GM23338 (cell line): ENCODE measurements around the gene LARGE1. TPM values are rescaled to one million over a fixed set of nuclear protein-coding genes. Genes with fewer than 3 reads are reported as not detected.

Source experiments
- ATAC-seq: fragments of 200-7000 bp; cut with Tn5 transposase; 3 replicates; pipeline ENCODE4 v1.9.1; 2020
- DNase-seq: peaks from one replicate; pipeline ENCODE4 v3.0.0-alpha.2; 2015; ENCODE audit warnings: low spot score
- H2AFZ ChIP-seq: fragments of 200-600 bp; sonication (generic); 2 replicates; pipeline ENCODE4 v1.8.0; 2016; ENCODE audit warnings: antibody characterized with exemption, mild to moderate bottlenecking, moderate library complexity
- H3F3A ChIP-seq: fragments of 200-600 bp; sonication (generic); replicated peaks from 2 replicates; pipeline ENCODE4 v1.8.0; 2017; ENCODE audit warnings: antibody characterized with exemption, mixed run types, low read depth
- H3K27ac ChIP-seq: fragments of 200-600 bp; sonication (generic); 2 replicates; pipeline ENCODE4 v1.6.1; 2016; ENCODE audit warnings: low read depth
- H3K27me3 ChIP-seq: fragments of 200-600 bp; sonication (generic); 2 replicates; pipeline ENCODE4 v1.8.0; 2016; ENCODE audit warnings: mild to moderate bottlenecking, mixed run types, moderate library complexity; ENCODE audit not compliant: insufficient read depth
- H3K36me3 ChIP-seq: fragments of 200-600 bp; sonication (generic); 2 replicates; pipeline ENCODE4 v1.8.0; 2016; ENCODE audit warnings: mild to moderate bottlenecking; ENCODE audit not compliant: insufficient read depth
- H3K4me1 ChIP-seq: fragments of 200-600 bp; sonication (generic); 2 replicates; pipeline ENCODE4 v1.8.0; 2016; ENCODE audit warnings: mild to moderate bottlenecking, moderate library complexity; ENCODE audit not compliant: insufficient read depth
- H3K4me2 ChIP-seq: fragments of 200-600 bp; sonication (generic); 2 replicates; pipeline ENCODE4 v1.7.1; 2017; ENCODE audit warnings: mixed run types
- H3K4me3 ChIP-seq: fragments of 200-600 bp; sonication (generic); 2 replicates; pipeline ENCODE4 v1.6.1; 2016; ENCODE audit warnings: mixed run types
- H3K79me2 ChIP-seq: fragments of 200-600 bp; sonication (generic); replicated peaks from 2 replicates; pipeline ENCODE4 v1.8.0; 2017; ENCODE audit warnings: mild to moderate bottlenecking; ENCODE audit not compliant: insufficient read depth
- H3K9me2 ChIP-seq: fragments of 200-600 bp; sonication (generic); 2 replicates; pipeline ENCODE4 v1.8.0; 2017; ENCODE audit not compliant: insufficient read depth
- H4K20me1 ChIP-seq: fragments of 200-600 bp; sonication (generic); replicated peaks from 2 replicates; pipeline ENCODE4 v1.8.0; 2017; ENCODE audit warnings: mild to moderate bottlenecking; ENCODE audit not compliant: insufficient read depth
- H3K27ac Mint-ChIP-seq: 2 replicates; pipeline ENCODE4 v1.8.0; 2020; ENCODE audit warnings: inconsistent platforms, mild to moderate bottlenecking, moderate library complexity, mixed read lengths
- H3K27me3 Mint-ChIP-seq: 3 replicates; pipeline ENCODE4 v1.8.0; 2022; ENCODE audit warnings: low read depth, mild to moderate bottlenecking, moderate library complexity, mixed read lengths, inconsistent platforms; ENCODE audit not compliant: insufficient read depth, poor library complexity
- H3K36me3 Mint-ChIP-seq: 3 replicates; pipeline ENCODE4 v1.8.0; 2021; ENCODE audit warnings: low read depth, mild to moderate bottlenecking, inconsistent platforms, moderate library complexity, mixed read lengths
- H3K4me1 Mint-ChIP-seq: 3 replicates; pipeline ENCODE4 v1.8.0; 2020; ENCODE audit warnings: mild to moderate bottlenecking, inconsistent platforms, mixed read lengths
- H3K4me3 Mint-ChIP-seq: 3 replicates; pipeline ENCODE4 v1.8.0; 2021; ENCODE audit warnings: moderate library complexity, mild to moderate bottlenecking, inconsistent platforms, mixed read lengths
- H3K9me3 Mint-ChIP-seq: 3 replicates; pipeline ENCODE4 v1.8.0; 2020; ENCODE audit warnings: moderate library complexity, mild to moderate bottlenecking, inconsistent platforms, mixed read lengths
- EZH2phosphoT487 ChIP-seq: fragments of 200-600 bp; sonication (generic); IDR thresholded peaks from one replicate; pipeline ENCODE4 v1.8.1; 2018; ENCODE audit warnings: antibody characterized with exemption; ENCODE audit not compliant: unreplicated experiment
- JUNB ChIP-seq: IDR thresholded peaks from one replicate; pipeline ENCODE4 v1.6.1; 2016; ENCODE audit warnings: antibody characterized with exemption; ENCODE audit not compliant: unreplicated experiment
- NANOG ChIP-seq: IDR thresholded peaks from 2 replicates; pipeline ENCODE4 v1.6.1; 2016; ENCODE audit warnings: antibody characterized with exemption, borderline replicate concordance
- POLR2AphosphoS5 ChIP-seq: IDR thresholded peaks from 2 replicates; pipeline ENCODE4 v1.6.1; 2016; ENCODE audit warnings: antibody characterized with exemption, low read depth
- STAT1 ChIP-seq: IDR thresholded peaks from one replicate; pipeline ENCODE4 v1.6.1; 2016; ENCODE audit warnings: antibody characterized with exemption; ENCODE audit not compliant: unreplicated experiment
- ZNF331 ChIP-seq: fragments of 250-450 bp; sonication (Bioruptor Pico); IDR thresholded peaks from 2 replicates; pipeline ENCODE4 v1.5.0; 2020; ENCODE audit warnings: low read depth, mild to moderate bottlenecking, moderate library complexity
- ZNF462 ChIP-seq: fragments of 250-450 bp; sonication (Bioruptor Pico); IDR thresholded peaks from 2 replicates; pipeline ENCODE4 v1.5.0; 2020; ENCODE audit warnings: mild to moderate bottlenecking, moderate library complexity
- polyA plus RNA-seq: library from polyadenylated mRNA; unstranded; fragments of >200 nt; fragmentation: Nextera tagmentation; extraction: Ambion mirVana; gene quantifications from 2 replicates; pipeline ENCODE4 v1.2.1, GENCODE V29; 2016
- total RNA-seq: library from RNA; depleted of rRNA; stranded (reverse); fragments of >200 nt; shearing (Covaris generic); gene quantifications from 2 replicates; pipeline ENCODE4 v1.2.3, GENCODE V29; 2014

LARGE1 gene
- total and polyA plus RNA-seq, 2 experiments from 2014 or later: 12.8 to 75.6 TPM

GRCh38 chr22:33882991-33883390 is 37.3 kb downstream of the LARGE1 start:
- TF ChIP-seq NANOG (no peak), ZNF331 (CRISPR knock-in tag) (no peak), ZNF462 (CRISPR knock-in tag) (no peak), STAT1 (no peak), JUNB (no peak), POLR2AphosphoS5 (no peak), EZH2phosphoT487 (no peak)
- Mint-ChIP-seq H3K4me1 (peaks cover 79% of the 10 kb centered on the region), H3K4me3 (peak overlapping the region; percentile 1; the same call in 1 of the 3 replicates), H3K27me3 (peaks cover 11% of the 10 kb centered on the region), H3K9me3 (no peaks in the 10 kb centered on the region), H3K27ac (peak overlapping the region; percentile 80), H3K36me3 (no peaks in the 10 kb centered on the region)
- Histone ChIP-seq H3K27ac (peak overlapping the region; percentile 76), H3F3A (0 out of 2 replicates have a peak, but pooled peaks cover 2% of the 10 kb centered on the region), H3K79me2 (peaks cover 100% of the 10 kb centered on the region), H3K36me3 (no peaks in the 10 kb centered on the region), H3K4me1 (peaks cover 67% of the 10 kb centered on the region), H2AFZ (no peak overlapping the region), H3K27me3 (no peaks in the 10 kb centered on the region), H3K4me2 (peak overlapping the region; percentile 62), H4K20me1 (peaks cover 57% of the 10 kb centered on the region), H3K9me2 (no peaks in the 10 kb centered on the region), H3K4me3 (no peak overlapping the region)
- ATAC-seq (no peak; the same call in 2 of the 3 replicates), DNase-seq (no peak)

DNA sequence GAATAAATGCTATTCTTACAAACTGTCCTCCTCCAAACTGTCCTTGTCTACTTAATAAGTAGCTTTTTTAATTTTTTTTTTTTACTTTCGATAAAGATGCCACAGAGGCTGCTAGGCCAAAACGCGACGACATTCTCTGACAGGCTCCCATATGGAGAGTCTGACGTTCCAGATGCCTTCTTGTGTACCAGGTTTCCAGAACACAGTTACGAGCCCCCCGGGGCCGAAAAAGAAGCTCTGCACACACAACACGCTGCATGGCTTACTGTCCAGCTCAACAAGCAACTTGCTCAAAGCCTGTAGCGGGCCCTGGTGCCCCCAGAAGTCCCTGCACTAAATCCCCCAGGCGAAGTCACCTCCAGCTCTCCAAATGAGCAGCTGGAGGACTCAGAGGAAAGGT is 39.3 kb downstream of the LARGE1 start:
- H3K36me3 ChIP-seq: no peaks in the 10 kb centered on the region
- 0 out of 2 replicates have a peak, but pooled peaks cover 2% of the 10 kb centered on the region for H3F3A ChIP-seq
- no peak for ATAC-seq
- peaks cover 100% of the 10 kb centered on the region for H3K79me2 ChIP-seq
- no peak overlapping the region for H3K27ac ChIP-seq
- H3K27me3 ChIP-seq: no peaks in the 10 kb centered on the region
- Mint-ChIP-seq H3K36me3 (no peaks in the 10 kb centered on the region), H3K4me1 (peaks cover 79% of the 10 kb centered on the region), H3K9me3 (no peaks in the 10 kb centered on the region), H3K4me3 (no peak overlapping the region), H3K27me3 (peaks cover 10% of the 10 kb centered on the region), H3K27ac (no peak overlapping the region)
- DNase-seq: no peak
- H3K4me3 ChIP-seq: no peak overlapping the region
- no peak overlapping the region for H3K4me2 ChIP-seq
- H2AFZ ChIP-seq: no peak overlapping the region
- H4K20me1 ChIP-seq: peaks cover 49% of the 10 kb centered on the region
- peaks cover 61% of the 10 kb centered on the region for H3K4me1 ChIP-seq
- no peaks in the 10 kb centered on the region for H3K9me2 ChIP-seq
- no peak for TF ChIP-seq ZNF462 (CRISPR knock-in tag)
